Measurements from ENCODE around the gene SNRPA1. TPM values are rescaled to one million over a fixed set of nuclear protein-coding genes. Genes with fewer than 3 reads are reported as not detected.
"Not testable (repeated sequence)": the region's sequence is repeated elsewhere in the genome, so short reads cannot be mapped to it uniquely, and the experiment has no call there.

SNRPA1 gene
- total RNA-seq (100 to 1,000 TPM in 1 of 2 experiments, 10 to 100 TPM in 1; 90.5 to 100 TPM), polyA plus RNA-seq (10 to 100 TPM; 76.6 to 82.0 TPM)

GRCh38 chr15:101294731-101295606, at the start of gene SNRPA1:
Gene SNRPA1, minus strand, starts transcription at chr15:101295248. Its CDS starts 70 bp downstream, at chr15:101295178.
- intact Hi-C loops (cut with micrococcal nuclease): loop anchor here (1.0 kb wide), 6 partner anchors 18 to 693 kb away; partner anchors contain the start of genes ASB7, LINS1, SELENOS and TARS3
- no peaks in the 10 kb centered on the region for H3K9me3 ChIP-seq (ENCODE audit: control insufficient read depth in 1 of 2, low read length in 2 of 2)
- Mint-ChIP-seq H3K4me1 (peaks cover 26 to 57% (median 39%) of the 10 kb centered on the region in 4 donors), H3K36me3 (peaks cover 4 to 38% of the 10 kb centered on the region in 2 donors), H3K27me3 (no peaks in the 10 kb centered on the region), H3K4me3 (peak within 1 kb of the TSS; percentile 93 to 99 (median 96)), H3K9me3 (no peaks in the 10 kb centered on the region), H3K27ac (peak within 1 kb of the TSS; percentile 89 to 99 (median 98))
- peak within 1 kb of the TSS; percentile 93 to 96 for H3K4me3 ChIP-seq (ENCODE audit: low read length in 2 of 2)
- DNase-seq: peak; percentile 94 to 97 (median 95)
- POLR2A ChIA-PET (ENCODE audit: partially characterized antibody): interaction anchor here (0.6 to 5.6 kb wide), 24 partner anchors 10 to 1561 kb away, joined by 3 to 56 read pairs (median 6); partner anchors contain the start of genes ASB7, CHSY1, LINS1 and LYSMD4
- H3K36me3 ChIP-seq (ENCODE audit: insufficient read depth, low read length): peaks cover 6% of the 10 kb centered on the region
- H3K27ac ChIP-seq (ENCODE audit: low read depth, low read length): peak within 1 kb of the TSS; percentile 94
- CTCF ChIA-PET (ENCODE audit: partially characterized antibody): interaction anchor here (1.0 to 6.3 kb wide), 7 partner anchors 10 to 347 kb away, joined by 3 to 40 read pairs (median 4); no protein-coding TSS in a partner anchor
- peaks cover 47% of the 10 kb centered on the region for H3K4me1 ChIP-seq (ENCODE audit: insufficient read depth, low read length)
- no peaks in the 10 kb centered on the region for H3K27me3 ChIP-seq (ENCODE audit: insufficient read depth, low read length)

GRCh38 chr15:101342056-101342455, 47.0 kb upstream of the SNRPA1 start:
- Histone ChIP-seq H3K36me3 (ENCODE audit: insufficient read depth, low read length) (no peaks in the 10 kb centered on the region), H3K27me3 (ENCODE audit: insufficient read depth, low read length) (peaks cover 4% of the 10 kb centered on the region), H3K4me1 (ENCODE audit: insufficient read depth, low read length) (no peaks in the 10 kb centered on the region), H3K9me3 (ENCODE audit: control insufficient read depth in 1 of 2, low read length in 2 of 2) (no peaks in the 10 kb centered on the region), H3K27ac (ENCODE audit: low read depth, low read length) (no peak overlapping the region), H3K4me3 (ENCODE audit: low read length in 2 of 2) (no peak overlapping the region)
- Mint-ChIP-seq H3K27me3 (peaks cover 11 to 22% of the 10 kb centered on the region in 2 donors), H3K4me3 (no peak overlapping the region), H3K36me3 (peaks cover 0 to 1% of the 10 kb centered on the region in 2 donors), H3K9me3 (peaks cover 0 to 13% (median 7%) of the 10 kb centered on the region in 8 donors), H3K27ac (no peak overlapping the region), H3K4me1 (peaks cover 0 to 4% (median 0%) of the 10 kb centered on the region in 4 donors)
- POLR2A ChIA-PET (ENCODE audit: partially characterized antibody): no interaction called here
- intact Hi-C loops (cut with micrococcal nuclease): no loop called here
- CTCF ChIA-PET (ENCODE audit: partially characterized antibody): interaction anchor here (3.2 kb wide), 1 partner anchor 22 kb away, joined by 11 read pairs; no protein-coding TSS in a partner anchor
- DNase-seq: no peak

GRCh38 chr15:101338502-101339057, 43.5 kb upstream of the SNRPA1 start:
- Mint-ChIP-seq H3K9me3 (peaks cover 0 to 34% (median 22%) of the 10 kb centered on the region in 8 donors), H3K4me3 (no peak overlapping the region), H3K4me1 (peaks cover 7 to 21% (median 13%) of the 10 kb centered on the region in 4 donors), H3K27ac (no peak overlapping the region), H3K36me3 (peaks cover 3 to 5% of the 10 kb centered on the region in 2 donors), H3K27me3 (peaks cover 6 to 12% of the 10 kb centered on the region in 2 donors)
- H3K4me3 ChIP-seq (ENCODE audit: low read length in 2 of 2): no peak overlapping the region
- no peak overlapping the region for H3K27ac ChIP-seq (ENCODE audit: low read depth, low read length)
- POLR2A ChIA-PET (ENCODE audit: partially characterized antibody): no interaction called here
- H3K36me3 ChIP-seq (ENCODE audit: insufficient read depth, low read length): no peaks in the 10 kb centered on the region
- no peaks in the 10 kb centered on the region for H3K27me3 ChIP-seq (ENCODE audit: insufficient read depth, low read length)
- intact Hi-C loops (cut with micrococcal nuclease): no loop called here
- peaks cover 0 to 7% of the 10 kb centered on the region in 2 donors for H3K9me3 ChIP-seq (ENCODE audit: control insufficient read depth in 1 of 2, low read length in 2 of 2)
- H3K4me1 ChIP-seq (ENCODE audit: insufficient read depth, low read length): peaks cover 12% of the 10 kb centered on the region
- no peak for DNase-seq
- CTCF ChIA-PET (ENCODE audit: partially characterized antibody): interaction anchor here (0.6 kb wide), 1 partner anchor 49 kb away, joined by 3 read pairs; no protein-coding TSS in a partner anchor

- Histone ChIP-seq H3K27ac (ENCODE audit: low read depth, low read length) (no peak overlapping the region), H3K4me1 (ENCODE audit: insufficient read depth, low read length) (peaks cover 18% of the 10 kb centered on the region), H3K36me3 (ENCODE audit: insufficient read depth, low read length) (no peaks in the 10 kb centered on the region), H3K9me3 (ENCODE audit: control insufficient read depth in 1 of 2, low read length in 2 of 2) (peaks cover 0 to 7% of the 10 kb centered on the region in 2 donors), H3K4me3 (ENCODE audit: low read length in 2 of 2) (no peak overlapping the region), H3K27me3 (ENCODE audit: insufficient read depth, low read length) (no peaks in the 10 kb centered on the region)
- no peak for DNase-seq
- Mint-ChIP-seq H3K4me1 (peaks cover 12 to 27% (median 18%) of the 10 kb centered on the region in 4 donors), H3K27ac (no peak overlapping the region), H3K36me3 (peaks cover 3 to 5% of the 10 kb centered on the region in 2 donors), H3K9me3 (peaks cover 0 to 40% (median 27%) of the 10 kb centered on the region in 8 donors), H3K27me3 (peaks cover 6 to 10% of the 10 kb centered on the region in 2 donors), H3K4me3 (no peak overlapping the region)
- intact Hi-C loops (cut with micrococcal nuclease): no loop called here
- POLR2A ChIA-PET (ENCODE audit: partially characterized antibody): no interaction called here
- CTCF ChIA-PET (ENCODE audit: partially characterized antibody): no interaction called here
These were observed 42.9 kb upstream of the SNRPA1 start for GRCh38 chr15:101337976-101338375.

GRCh38 chr15:101333907-101334789, 39.1 kb upstream of the SNRPA1 start:
- Histone ChIP-seq H3K27ac (ENCODE audit: low read depth, low read length) (peak overlapping the region; percentile 31), H3K4me1 (ENCODE audit: insufficient read depth, low read length) (peaks cover 20% of the 10 kb centered on the region)
- intact Hi-C loops (cut with micrococcal nuclease): loop anchor here (1.0 kb wide), 2 partner anchors 14 to 39 kb away; partner anchors contain the start of gene SNRPA1
- not testable (repeated sequence) for H3K27me3 ChIP-seq (ENCODE audit: insufficient read depth, low read length); H3K9me3 ChIP-seq (ENCODE audit: control insufficient read depth in 1 of 2, low read length in 2 of 2); H3K27me3 Mint-ChIP-seq; H3K36me3 ChIP-seq (ENCODE audit: insufficient read depth, low read length); H3K4me3 ChIP-seq (ENCODE audit: low read length in 2 of 2)
- H3K36me3 Mint-ChIP-seq: peaks cover 4 to 11% of the 10 kb centered on the region in 2 donors
- peak overlapping the region; percentile 85 to 95 (median 92) for H3K27ac Mint-ChIP-seq
- peaks cover 0 to 41% (median 24%) of the 10 kb centered on the region in 8 donors for H3K9me3 Mint-ChIP-seq
- H3K4me3 Mint-ChIP-seq: peak overlapping the region in 7 of 8 donors; percentile 35 to 74 (median 46)
- peaks cover 13 to 35% (median 22%) of the 10 kb centered on the region in 4 donors for H3K4me1 Mint-ChIP-seq
- DNase-seq: peak; percentile 53 to 86 (median 78)
- ChIA-PET POLR2A (ENCODE audit: partially characterized antibody) (interaction anchor here (1.0 to 5.0 kb wide), 4 partner anchors 10 to 308 kb away, joined by 3 to 35 read pairs (median 6); partner anchors contain the start of gene SNRPA1), CTCF (ENCODE audit: partially characterized antibody) (interaction anchor here (4.2 kb wide), 1 partner anchor 13 kb away, joined by 28 read pairs; no protein-coding TSS in a partner anchor)

GRCh38 chr15:101332061-101332467, 37.0 kb upstream of the SNRPA1 start:
- Histone ChIP-seq H3K9me3 (ENCODE audit: control insufficient read depth in 1 of 2, low read length in 2 of 2) (peaks cover 0 to 7% of the 10 kb centered on the region in 2 donors), H3K27me3 (ENCODE audit: insufficient read depth, low read length) (no peaks in the 10 kb centered on the region), H3K36me3 (ENCODE audit: insufficient read depth, low read length) (no peaks in the 10 kb centered on the region), H3K4me3 (ENCODE audit: low read length in 2 of 2) (no peak overlapping the region), H3K27ac (ENCODE audit: low read depth, low read length) (no peak overlapping the region), H3K4me1 (ENCODE audit: insufficient read depth, low read length) (peaks cover 20% of the 10 kb centered on the region)
- peaks cover 0 to 35% (median 24%) of the 10 kb centered on the region in 8 donors for H3K9me3 Mint-ChIP-seq
- H3K36me3 Mint-ChIP-seq: peaks cover 4 to 11% of the 10 kb centered on the region in 2 donors
- H3K27me3 Mint-ChIP-seq: peaks cover 0 to 3% of the 10 kb centered on the region in 2 donors
- peaks cover 13 to 32% (median 22%) of the 10 kb centered on the region in 4 donors for H3K4me1 Mint-ChIP-seq
- H3K27ac Mint-ChIP-seq: peak overlapping the region in 4 of 7 donors; percentile 40 to 82 (median 62)
- no peak overlapping the region for H3K4me3 Mint-ChIP-seq
- intact Hi-C loops (cut with micrococcal nuclease): no loop called here
- DNase-seq: no peak
- POLR2A ChIA-PET (ENCODE audit: partially characterized antibody): interaction anchor here (0.7 to 5.0 kb wide), 2 partner anchors 12 to 38 kb away, joined by 3 to 35 read pairs; partner anchors contain the start of gene SNRPA1
- CTCF ChIA-PET (ENCODE audit: partially characterized antibody): interaction anchor here (1.8 to 4.2 kb wide), 2 partner anchors 11 to 30 kb away, joined by 5 to 28 read pairs; no protein-coding TSS in a partner anchor

Measured in CD4-positive, alpha-beta memory T cell (primary cell).